Measurements from ENCODE around the gene COA5.

GRCh38 chr2:98583276-98583675 lies 25.0 kb downstream of the COA5 start:
- TF ChIP-seq CTCF (IDR thresholded peaks at IDR 0.05) (no peak), EZH2 (IDR thresholded peaks at IDR 0.05) (no peak)

Measured in neural progenitor cell (in vitro differentiated cells).